Mucosa of rectum (tissue), 2 donors: Measurements from ENCODE around the gene SLCO6A1.

Experiments used
- H3K27ac ChIP-seq, 2 donors: one replicate each; pipeline ENCODE4 v1.7.0; 2013; ENCODE audit warnings: inconsistent platforms in 2 of 2, low read depth in 2 of 2, low read length in 2 of 2
- H3K27me3 ChIP-seq, 2 donors: one replicate each; pipeline ENCODE4 v1.7.0; 2013; ENCODE audit warnings: low read length in 2 of 2; ENCODE audit not compliant: control insufficient read depth in 2 of 2, insufficient read depth in 2 of 2
- H3K36me3 ChIP-seq, 2 donors: one replicate each; pipeline ENCODE4 v1.7.0; 2013; ENCODE audit warnings: low read length in 2 of 2; ENCODE audit not compliant: control insufficient read depth in 2 of 2, insufficient read depth in 2 of 2
- H3K4me1 ChIP-seq, 2 donors: one replicate each; pipeline ENCODE4 v1.7.0; 2013; ENCODE audit warnings: low read length in 2 of 2, mild to moderate bottlenecking in 1 of 2; ENCODE audit not compliant: control insufficient read depth in 2 of 2, insufficient read depth in 2 of 2
- H3K4me3 ChIP-seq, 2 donors: one replicate each; pipeline ENCODE4 v1.7.0; 2013; ENCODE audit warnings: low read length in 2 of 2
- H3K9ac ChIP-seq, 2 donors: one replicate each; pipeline ENCODE4 v1.7.0; 2013; ENCODE audit warnings: low read length in 2 of 2, low read depth in 1 of 2, mild to moderate bottlenecking in 1 of 2
- H3K9me3 ChIP-seq, 2 donors: one replicate each; pipeline ENCODE4 v1.7.0; 2013; ENCODE audit warnings: low read length in 2 of 2; ENCODE audit not compliant: control insufficient read depth in 2 of 2
- donor health status: healthy.
- donor health status: Normal muscosa, but diverticular disease.

Gene SLCO6A1

GRCh38 chr5:102498271-102499034 lies at the start of gene SLCO6A1:
SLCO6A1 (minus strand) TSS chr5:102499001; CDS start chr5:102498844, 157 bp downstream.
- Histone ChIP-seq H3K27ac (no peak within 1 kb of the TSS), H3K9me3 (no peaks in the 10 kb centered on the region), H3K36me3 (no peaks in the 10 kb centered on the region), H3K4me3 (no peak within 1 kb of the TSS), H3K9ac (no peak within 1 kb of the TSS), H3K27me3 (no peaks in the 10 kb centered on the region), H3K4me1 (no peaks in the 10 kb centered on the region)

- Histone ChIP-seq H3K27me3 (no peaks in the 10 kb centered on the region), H3K36me3 (no peaks in the 10 kb centered on the region), H3K9me3 (no peaks in the 10 kb centered on the region), H3K4me3 (no peak overlapping the region), H3K27ac (no peak overlapping the region), H3K9ac (no peak overlapping the region), H3K4me1 (no peaks in the 10 kb centered on the region)
Observed at GRCh38 chr5:102547141-102548035, 48.6 kb upstream of the SLCO6A1 start.

GRCh38 chr5:102545175-102545574 lies 46.4 kb upstream of the SLCO6A1 start:
- H3K9ac ChIP-seq: no peak overlapping the region
- no peak overlapping the region for H3K27ac ChIP-seq
- no peaks in the 10 kb centered on the region for H3K27me3 ChIP-seq
- no peak overlapping the region for H3K4me3 ChIP-seq
- H3K36me3 ChIP-seq: no peaks in the 10 kb centered on the region
- H3K9me3 ChIP-seq: peaks cover 0 to 2% of the 10 kb centered on the region in 2 donors
- no peaks in the 10 kb centered on the region for H3K4me1 ChIP-seq

- H3K9me3 ChIP-seq: peaks cover 0 to 2% of the 10 kb centered on the region in 2 donors
- no peaks in the 10 kb centered on the region for H3K27me3 ChIP-seq
- H3K4me1 ChIP-seq: no peaks in the 10 kb centered on the region
Observed at GRCh38 chr5:102542057-102542456, 43.3 kb upstream of the SLCO6A1 start.

GRCh38 chr5:102539996-102540728 lies 41.4 kb upstream of the SLCO6A1 start:
- Histone ChIP-seq H3K9me3 (peaks cover 0 to 2% of the 10 kb centered on the region in 2 donors), H3K36me3 (no peaks in the 10 kb centered on the region), H3K9ac (no peak overlapping the region), H3K4me1 (no peaks in the 10 kb centered on the region), H3K27me3 (no peaks in the 10 kb centered on the region), H3K4me3 (no peak overlapping the region), H3K27ac (no peak overlapping the region)

More at GRCh38 chr5:102542057-102542456, 43.3 kb upstream of the SLCO6A1 start:
- no peaks in the 10 kb centered on the region for H3K36me3 ChIP-seq
- H3K4me3 ChIP-seq: no peak overlapping the region
- no peak overlapping the region for H3K9ac ChIP-seq
- no peak overlapping the region for H3K27ac ChIP-seq

- H3K9me3 ChIP-seq: peaks cover 0 to 2% of the 10 kb centered on the region in 2 donors
- no peak overlapping the region for H3K4me3 ChIP-seq
- no peaks in the 10 kb centered on the region for H3K4me1 ChIP-seq
- no peaks in the 10 kb centered on the region for H3K36me3 ChIP-seq
- no peak overlapping the region for H3K9ac ChIP-seq
- no peak overlapping the region for H3K27ac ChIP-seq
- no peaks in the 10 kb centered on the region for H3K27me3 ChIP-seq
Observed at GRCh38 chr5:102539562-102539961, 40.8 kb upstream of the SLCO6A1 start.

GRCh38 chr5:102537011-102537410 lies 38.2 kb upstream of the SLCO6A1 start:
- H3K9ac ChIP-seq: no peak overlapping the region

GRCh38 chr5:102536323-102536928 lies 37.6 kb upstream of the SLCO6A1 start:
- no peaks in the 10 kb centered on the region for H3K36me3 ChIP-seq
- H3K9ac ChIP-seq: no peak overlapping the region
- peaks cover 0 to 2% of the 10 kb centered on the region in 2 donors for H3K9me3 ChIP-seq
- H3K27ac ChIP-seq: no peak overlapping the region
- H3K27me3 ChIP-seq: no peaks in the 10 kb centered on the region
- no peaks in the 10 kb centered on the region for H3K4me1 ChIP-seq
- H3K4me3 ChIP-seq: no peak overlapping the region

More at GRCh38 chr5:102537011-102537410, 38.2 kb upstream of the SLCO6A1 start:
- Histone ChIP-seq H3K27ac (no peak overlapping the region), H3K4me1 (no peaks in the 10 kb centered on the region), H3K36me3 (no peaks in the 10 kb centered on the region), H3K4me3 (no peak overlapping the region), H3K9me3 (peaks cover 0 to 2% of the 10 kb centered on the region in 2 donors), H3K27me3 (no peaks in the 10 kb centered on the region)

- no peaks in the 10 kb centered on the region for H3K4me1 ChIP-seq
- no peaks in the 10 kb centered on the region for H3K9me3 ChIP-seq
- H3K36me3 ChIP-seq: no peaks in the 10 kb centered on the region
- H3K27ac ChIP-seq: no peak overlapping the region
- H3K4me3 ChIP-seq: no peak overlapping the region
- no peaks in the 10 kb centered on the region for H3K27me3 ChIP-seq
- H3K9ac ChIP-seq: no peak overlapping the region
Observed at GRCh38 chr5:102532123-102532522, 33.3 kb upstream of the SLCO6A1 start.
